ENCODE data around the gene TRIO.

- TF ChIP-seq ZNF384 (IDR thresholded peaks at IDR 0.05; ENCODE audit: borderline replicate concordance, low read depth, low read length) = no peak
- TF ChIP-seq, protein P1, sequence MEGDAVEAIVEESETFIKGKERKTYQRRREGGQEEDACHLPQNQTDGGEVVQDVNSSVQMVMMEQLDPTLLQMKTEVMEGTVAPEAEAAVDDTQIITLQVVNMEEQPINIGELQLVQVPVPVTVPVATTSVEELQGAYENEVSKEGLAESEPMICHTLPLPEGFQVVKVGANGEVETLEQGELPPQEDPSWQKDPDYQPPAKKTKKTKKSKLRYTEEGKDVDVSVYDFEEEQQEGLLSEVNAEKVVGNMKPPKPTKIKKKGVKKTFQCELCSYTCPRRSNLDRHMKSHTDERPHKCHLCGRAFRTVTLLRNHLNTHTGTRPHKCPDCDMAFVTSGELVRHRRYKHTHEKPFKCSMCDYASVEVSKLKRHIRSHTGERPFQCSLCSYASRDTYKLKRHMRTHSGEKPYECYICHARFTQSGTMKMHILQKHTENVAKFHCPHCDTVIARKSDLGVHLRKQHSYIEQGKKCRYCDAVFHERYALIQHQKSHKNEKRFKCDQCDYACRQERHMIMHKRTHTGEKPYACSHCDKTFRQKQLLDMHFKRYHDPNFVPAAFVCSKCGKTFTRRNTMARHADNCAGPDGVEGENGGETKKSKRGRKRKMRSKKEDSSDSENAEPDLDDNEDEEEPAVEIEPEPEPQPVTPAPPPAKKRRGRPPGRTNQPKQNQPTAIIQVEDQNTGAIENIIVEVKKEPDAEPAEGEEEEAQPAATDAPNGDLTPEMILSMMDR (IDR thresholded peaks at IDR 0.05 in 2 of 3, conservative IDR thresholded peaks at IDR 0.05 in 1 of 3; ENCODE audit: control insufficient read depth in 2 of 3, extremely low read depth in 1 of 3, insufficient read depth in 1 of 3, low read depth in 3 of 3, low read length in 3 of 3) = no peak
- no peak for TF ChIP-seq NFYB (IDR thresholded peaks at IDR 0.05; ENCODE audit: insufficient read depth, low read depth, low read length)
- no peak for TF ChIP-seq NFIC (IDR thresholded peaks at IDR 0.05; ENCODE audit: low read depth, low read length)
- TF ChIP-seq POLR2A (IDR thresholded peaks at IDR 0.05; ENCODE audit: low read depth, low read length) = no peak
- TF ChIP-seq MEF2B (IDR thresholded peaks at IDR 0.05; ENCODE audit: partially characterized antibody, poor library complexity, severe bottlenecking) = no peak
- TF ChIP-seq CBFB (IDR thresholded peaks at IDR 0.05; ENCODE audit: low read depth) = no peak
- no peak for TF ChIP-seq CBX3 (IDR thresholded peaks at IDR 0.05; ENCODE audit: borderline replicate concordance, low read depth)
- TF ChIP-seq, protein P2, sequence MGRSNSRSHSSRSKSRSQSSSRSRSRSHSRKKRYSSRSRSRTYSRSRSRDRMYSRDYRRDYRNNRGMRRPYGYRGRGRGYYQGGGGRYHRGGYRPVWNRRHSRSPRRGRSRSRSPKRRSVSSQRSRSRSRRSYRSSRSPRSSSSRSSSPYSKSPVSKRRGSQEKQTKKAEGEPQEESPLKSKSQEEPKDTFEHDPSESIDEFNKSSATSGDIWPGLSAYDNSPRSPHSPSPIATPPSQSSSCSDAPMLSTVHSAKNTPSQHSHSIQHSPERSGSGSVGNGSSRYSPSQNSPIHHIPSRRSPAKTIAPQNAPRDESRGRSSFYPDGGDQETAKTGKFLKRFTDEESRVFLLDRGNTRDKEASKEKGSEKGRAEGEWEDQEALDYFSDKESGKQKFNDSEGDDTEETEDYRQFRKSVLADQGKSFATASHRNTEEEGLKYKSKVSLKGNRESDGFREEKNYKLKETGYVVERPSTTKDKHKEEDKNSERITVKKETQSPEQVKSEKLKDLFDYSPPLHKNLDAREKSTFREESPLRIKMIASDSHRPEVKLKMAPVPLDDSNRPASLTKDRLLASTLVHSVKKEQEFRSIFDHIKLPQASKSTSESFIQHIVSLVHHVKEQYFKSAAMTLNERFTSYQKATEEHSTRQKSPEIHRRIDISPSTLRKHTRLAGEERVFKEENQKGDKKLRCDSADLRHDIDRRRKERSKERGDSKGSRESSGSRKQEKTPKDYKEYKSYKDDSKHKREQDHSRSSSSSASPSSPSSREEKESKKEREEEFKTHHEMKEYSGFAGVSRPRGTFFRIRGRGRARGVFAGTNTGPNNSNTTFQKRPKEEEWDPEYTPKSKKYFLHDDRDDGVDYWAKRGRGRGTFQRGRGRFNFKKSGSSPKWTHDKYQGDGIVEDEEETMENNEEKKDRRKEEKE (IDR thresholded peaks at IDR 0.05) = no peak
- no peak for TF ChIP-seq SRF (IDR thresholded peaks at IDR 0.05; ENCODE audit: low read depth in 2 of 2, low read length in 2 of 2)
- TF ChIP-seq SMC3 (IDR thresholded peaks at IDR 0.05; ENCODE audit: borderline replicate concordance, low read length) = no peak
- no peak for TF ChIP-seq ZZZ3 (IDR thresholded peaks at IDR 0.05; ENCODE audit: control insufficient read depth, insufficient read length, low read depth)
- no peak for TF ChIP-seq FOS (IDR thresholded peaks at IDR 0.05; ENCODE audit: borderline replicate concordance, extremely low read depth, insufficient read length)
- no peak for TF ChIP-seq BHLHE40 (IDR thresholded peaks at IDR 0.05; ENCODE audit: borderline replicate concordance in 1 of 2, low read depth in 2 of 2, low read length in 1 of 2)
Measured at GRCh38 chr5:14143546-14143840, 351 bp downstream of the TRIO start.
